Measurements from ENCODE around the gene YWHAB. TPM values are rescaled to one million over a fixed set of nuclear protein-coding genes. Genes with fewer than 3 reads are reported as not detected.

The YWHAB gene
- total RNA-seq, 2 donors from 2014 or later, result 256 to 282 TPM

- intact Hi-C loops (cut with DNase I), result no loop called here
These were observed 44.7 kb upstream of the YWHAB start for GRCh38 chr20:44840826-44841225.

GRCh38 chr20:44841955-44842354 is 43.5 kb upstream of the YWHAB start:
- intact Hi-C loops (cut with DNase I), result no loop called here
- Histone ChIP-seq H3K27ac (no peak overlapping the region), H3K9me3 (no peaks in the 10 kb centered on the region), H3K27me3 (no peaks in the 10 kb centered on the region), H3K9ac (ENCODE audit: low read depth in 2 of 2, low read length in 2 of 2) (no peak overlapping the region), H3K36me3 (no peaks in the 10 kb centered on the region), H3K4me3 (no peak overlapping the region), H3K4me1 (no peaks in the 10 kb centered on the region)
- no peak for DNase-seq
- no peak for TF ChIP-seq CTCF (IDR thresholded peaks at IDR 0.05)

More at GRCh38 chr20:44840826-44841225, 44.7 kb upstream of the YWHAB start:
- Histone ChIP-seq H3K4me1 (no peaks in the 10 kb centered on the region), H3K4me3 (no peak overlapping the region), H3K27me3 (no peaks in the 10 kb centered on the region), H3K9ac (ENCODE audit: low read depth in 2 of 2, low read length in 2 of 2) (no peak overlapping the region), H3K27ac (no peak overlapping the region), H3K36me3 (no peaks in the 10 kb centered on the region), H3K9me3 (no peaks in the 10 kb centered on the region)
- no peak for TF ChIP-seq CTCF (IDR thresholded peaks at IDR 0.05)
- no peak for DNase-seq

- Histone ChIP-seq H3K9me3 (no peaks in the 10 kb centered on the region), H3K4me1 (no peaks in the 10 kb centered on the region), H3K27ac (no peak overlapping the region), H3K9ac (ENCODE audit: low read depth in 2 of 2, low read length in 2 of 2) (no peak overlapping the region), H3K4me3 (no peak overlapping the region), H3K36me3 (no peaks in the 10 kb centered on the region), H3K27me3 (no peaks in the 10 kb centered on the region)
- no peak for DNase-seq
- intact Hi-C loops (cut with DNase I), result no loop called here
- no peak for TF ChIP-seq CTCF (IDR thresholded peaks at IDR 0.05)
These were observed 41.6 kb upstream of the YWHAB start for GRCh38 chr20:44843876-44844275.

GRCh38 chr20:44848254-44849015 is 37.1 kb upstream of the YWHAB start:
- H3K27me3 ChIP-seq, result no peaks in the 10 kb centered on the region
- TF ChIP-seq CTCF (IDR thresholded peaks at IDR 0.05), result no peak
- no peak for DNase-seq
- intact Hi-C loops (cut with DNase I), result no loop called here
- no peaks in the 10 kb centered on the region for H3K9me3 ChIP-seq
- H3K4me3 ChIP-seq, result no peak overlapping the region
- no peak overlapping the region for H3K27ac ChIP-seq
- H3K9ac ChIP-seq (ENCODE audit: low read depth in 2 of 2, low read length in 2 of 2), result no peak overlapping the region
- no peaks in the 10 kb centered on the region for H3K4me1 ChIP-seq
- no peaks in the 10 kb centered on the region for H3K36me3 ChIP-seq

- no peak for DNase-seq
- Histone ChIP-seq H3K27me3 (no peaks in the 10 kb centered on the region), H3K9ac (ENCODE audit: low read depth in 2 of 2, low read length in 2 of 2) (no peak overlapping the region), H3K4me1 (no peaks in the 10 kb centered on the region), H3K36me3 (no peaks in the 10 kb centered on the region), H3K27ac (peak overlapping the region; percentile 4), H3K9me3 (no peaks in the 10 kb centered on the region), H3K4me3 (no peak overlapping the region)
- TF ChIP-seq CTCF (IDR thresholded peaks at IDR 0.05), result no peak
- intact Hi-C loops (cut with DNase I), result no loop called here
These were observed 35.8 kb upstream of the YWHAB start for GRCh38 chr20:44849703-44850102.
